ENCODE data around the gene PTPRD. TPM values are rescaled to one million over a fixed set of nuclear protein-coding genes. Genes with fewer than 3 reads are reported as not detected.

The PTPRD gene
- total and polyA plus RNA-seq, 2 donors (not counting 1 experiment from before 2014, with no cell fraction given) = 0.35 to 4.8 TPM

- TF ChIP-seq CTCF (conservative IDR thresholded peaks at IDR 0.05 in 1 of 2, IDR thresholded peaks at IDR 0.05 in 1 of 2; ENCODE audit: low read depth in 1 of 2, low read length in 2 of 2) (no peak), EZH2 (IDR thresholded peaks at IDR 0.05; ENCODE audit: low read length, missing control alignments) (no peak)
- H3K9ac ChIP-seq (ENCODE audit: insufficient read depth, low read length) = no peak overlapping the region
- H3K36me3 ChIP-seq (ENCODE audit: control insufficient read depth, insufficient read depth, low read length) = no peaks in the 10 kb centered on the region
- H3K27ac ChIP-seq (ENCODE audit: insufficient read depth, low read length) = no peak overlapping the region
- no peaks in the 10 kb centered on the region for H3K9me3 ChIP-seq (ENCODE audit: control insufficient read depth, insufficient read depth, low read depth, low read length)
- H3K4me1 ChIP-seq (ENCODE audit: control insufficient read depth, extremely low read depth, insufficient read depth, low read length) = no peaks in the 10 kb centered on the region
- no peak overlapping the region for H3K4me2 ChIP-seq (ENCODE audit: extremely low read depth, insufficient read depth, low read length)
- no peak overlapping the region for H2AFZ ChIP-seq (ENCODE audit: low read length)
- H3K27me3 ChIP-seq (ENCODE audit: control insufficient read depth, insufficient read depth, low read length) = no peaks in the 10 kb centered on the region
- no peaks in the 10 kb centered on the region for H3K79me2 ChIP-seq (ENCODE audit: control insufficient read depth, insufficient read depth, low read length)
- no peaks in the 10 kb centered on the region for H4K20me1 ChIP-seq (ENCODE audit: control insufficient read depth, extremely low read depth, insufficient read depth, low read length)
- DNase-seq (ENCODE audit: low read depth in 2 of 2) = no peak
- H3K4me3 ChIP-seq (replicated peaks in 1 of 4; ENCODE audit: control extremely low read depth in 1 of 4, insufficient read depth in 1 of 4, low read depth in 3 of 4, low read length in 4 of 4) = no peak overlapping the region
Observed at GRCh38 chr9:8683496-8683895, 1929.3 kb downstream of the PTPRD start.

- H3K9me3 ChIP-seq (ENCODE audit: control insufficient read depth, insufficient read depth, low read depth, low read length) = no peaks in the 10 kb centered on the region
- H3K36me3 ChIP-seq (ENCODE audit: control insufficient read depth, insufficient read depth, low read length) = no peaks in the 10 kb centered on the region
- H3K27ac ChIP-seq (ENCODE audit: insufficient read depth, low read length) = no peak overlapping the region
- no peak overlapping the region for H3K4me2 ChIP-seq (ENCODE audit: extremely low read depth, insufficient read depth, low read length)
- no peaks in the 10 kb centered on the region for H3K27me3 ChIP-seq (ENCODE audit: control insufficient read depth, insufficient read depth, low read length)
- no peak for DNase-seq (ENCODE audit: low read depth in 2 of 2)
- H4K20me1 ChIP-seq (ENCODE audit: control insufficient read depth, extremely low read depth, insufficient read depth, low read length) = no peaks in the 10 kb centered on the region
- TF ChIP-seq EZH2 (IDR thresholded peaks at IDR 0.05; ENCODE audit: low read length, missing control alignments) (no peak), CTCF (conservative IDR thresholded peaks at IDR 0.05 in 1 of 2, IDR thresholded peaks at IDR 0.05 in 1 of 2; ENCODE audit: low read depth in 1 of 2, low read length in 2 of 2) (no peak)
- H3K9ac ChIP-seq (ENCODE audit: insufficient read depth, low read length) = no peak overlapping the region
- H3K79me2 ChIP-seq (ENCODE audit: control insufficient read depth, insufficient read depth, low read length) = no peaks in the 10 kb centered on the region
- no peak overlapping the region for H3K4me3 ChIP-seq (replicated peaks in 1 of 4; ENCODE audit: control extremely low read depth in 1 of 4, insufficient read depth in 1 of 4, low read depth in 3 of 4, low read length in 4 of 4)
- H2AFZ ChIP-seq (ENCODE audit: low read length) = no peak overlapping the region
- no peaks in the 10 kb centered on the region for H3K4me1 ChIP-seq (ENCODE audit: control insufficient read depth, extremely low read depth, insufficient read depth, low read length)
Observed at GRCh38 chr9:8680658-8681057, 1932.1 kb downstream of the PTPRD start.

GRCh38 chr9:8680157-8680556 is 1932.6 kb downstream of the PTPRD start:
- Histone ChIP-seq H3K79me2 (ENCODE audit: control insufficient read depth, insufficient read depth, low read length) (no peaks in the 10 kb centered on the region), H3K4me3 (replicated peaks in 1 of 4; ENCODE audit: control extremely low read depth in 1 of 4, insufficient read depth in 1 of 4, low read depth in 3 of 4, low read length in 4 of 4) (no peak overlapping the region), H2AFZ (ENCODE audit: low read length) (no peak overlapping the region), H3K36me3 (ENCODE audit: control insufficient read depth, insufficient read depth, low read length) (no peaks in the 10 kb centered on the region), H4K20me1 (ENCODE audit: control insufficient read depth, extremely low read depth, insufficient read depth, low read length) (no peaks in the 10 kb centered on the region), H3K4me1 (ENCODE audit: control insufficient read depth, extremely low read depth, insufficient read depth, low read length) (no peaks in the 10 kb centered on the region), H3K27ac (ENCODE audit: insufficient read depth, low read length) (no peak overlapping the region), H3K9ac (ENCODE audit: insufficient read depth, low read length) (no peak overlapping the region), H3K27me3 (ENCODE audit: control insufficient read depth, insufficient read depth, low read length) (no peaks in the 10 kb centered on the region), H3K9me3 (ENCODE audit: control insufficient read depth, insufficient read depth, low read depth, low read length) (no peaks in the 10 kb centered on the region), H3K4me2 (ENCODE audit: extremely low read depth, insufficient read depth, low read length) (no peak overlapping the region)
- DNase-seq (ENCODE audit: low read depth in 2 of 2) = no peak
- TF ChIP-seq CTCF (conservative IDR thresholded peaks at IDR 0.05 in 1 of 2, IDR thresholded peaks at IDR 0.05 in 1 of 2; ENCODE audit: low read depth in 1 of 2, low read length in 2 of 2) = no peak
- no peak for TF ChIP-seq EZH2 (IDR thresholded peaks at IDR 0.05; ENCODE audit: low read length, missing control alignments)

All from fibroblast of lung (primary cell).